SK-N-SH (cell line): Measurements from ENCODE around the gene FAM151A.

ENCODE experiments used
- FOSL2 ChIP-seq: IDR thresholded peaks from 2 replicates; pipeline ENCODE4 v1.4.0; 2012; ENCODE audit warnings: low read depth, mild to moderate bottlenecking, moderate library complexity, borderline replicate concordance
- JUND ChIP-seq: IDR thresholded peaks from 2 replicates; pipeline ENCODE4 v1.4.0; 2012
- TF ChIP-seq, protein P1 (sequence below): fragments of 200-600 bp; sonication (generic); IDR thresholded peaks from 2 replicates; pipeline ENCODE4 v1.6.1; 2017; ENCODE audit warnings: antibody characterized with exemption, mild to moderate bottlenecking, moderate library complexity

DNA sequence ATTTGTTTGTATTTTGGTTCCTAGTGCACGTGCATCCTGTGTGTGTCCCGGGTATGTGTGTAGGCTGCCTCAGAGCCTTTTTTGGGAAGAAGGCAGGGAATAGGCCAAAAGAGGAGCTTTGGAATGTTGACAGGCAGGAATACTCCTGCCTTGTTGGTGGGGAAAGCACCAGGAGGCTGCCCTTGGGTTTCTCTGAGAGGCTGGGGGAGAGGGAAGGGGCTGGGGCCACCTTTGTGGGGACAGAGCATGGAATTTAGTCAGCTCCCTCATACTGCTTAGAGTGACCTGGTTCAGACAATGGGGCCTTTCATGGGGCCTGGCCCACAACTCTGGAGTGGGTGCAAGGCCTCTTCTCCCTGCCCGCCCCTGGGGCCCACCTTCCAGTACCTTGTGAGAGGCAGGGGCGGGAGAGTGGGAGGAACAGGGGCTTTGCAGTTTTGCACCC lies 44.0 kb downstream of the FAM151A start:
- TF ChIP-seq JUND, result no peak
- TF ChIP-seq, protein P1, sequence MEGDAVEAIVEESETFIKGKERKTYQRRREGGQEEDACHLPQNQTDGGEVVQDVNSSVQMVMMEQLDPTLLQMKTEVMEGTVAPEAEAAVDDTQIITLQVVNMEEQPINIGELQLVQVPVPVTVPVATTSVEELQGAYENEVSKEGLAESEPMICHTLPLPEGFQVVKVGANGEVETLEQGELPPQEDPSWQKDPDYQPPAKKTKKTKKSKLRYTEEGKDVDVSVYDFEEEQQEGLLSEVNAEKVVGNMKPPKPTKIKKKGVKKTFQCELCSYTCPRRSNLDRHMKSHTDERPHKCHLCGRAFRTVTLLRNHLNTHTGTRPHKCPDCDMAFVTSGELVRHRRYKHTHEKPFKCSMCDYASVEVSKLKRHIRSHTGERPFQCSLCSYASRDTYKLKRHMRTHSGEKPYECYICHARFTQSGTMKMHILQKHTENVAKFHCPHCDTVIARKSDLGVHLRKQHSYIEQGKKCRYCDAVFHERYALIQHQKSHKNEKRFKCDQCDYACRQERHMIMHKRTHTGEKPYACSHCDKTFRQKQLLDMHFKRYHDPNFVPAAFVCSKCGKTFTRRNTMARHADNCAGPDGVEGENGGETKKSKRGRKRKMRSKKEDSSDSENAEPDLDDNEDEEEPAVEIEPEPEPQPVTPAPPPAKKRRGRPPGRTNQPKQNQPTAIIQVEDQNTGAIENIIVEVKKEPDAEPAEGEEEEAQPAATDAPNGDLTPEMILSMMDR, result no peak
- no peak for TF ChIP-seq FOSL2
